Fibroblast of skin of right quadriceps (primary cell): Measurements from ENCODE around the gene ANP32B.
A peak's percentile ranks its signal among the peaks of the same experiment; 100 is the strongest.
"Not testable (repeated sequence)": the region's sequence is repeated elsewhere in the genome, so short reads cannot be mapped to it uniquely, and the experiment has no call there.

Experiments
- DNase-seq: peaks from one replicate; pipeline ENCODE4 v3.0.0-alpha.2; 2013

ANP32B gene

DNA sequence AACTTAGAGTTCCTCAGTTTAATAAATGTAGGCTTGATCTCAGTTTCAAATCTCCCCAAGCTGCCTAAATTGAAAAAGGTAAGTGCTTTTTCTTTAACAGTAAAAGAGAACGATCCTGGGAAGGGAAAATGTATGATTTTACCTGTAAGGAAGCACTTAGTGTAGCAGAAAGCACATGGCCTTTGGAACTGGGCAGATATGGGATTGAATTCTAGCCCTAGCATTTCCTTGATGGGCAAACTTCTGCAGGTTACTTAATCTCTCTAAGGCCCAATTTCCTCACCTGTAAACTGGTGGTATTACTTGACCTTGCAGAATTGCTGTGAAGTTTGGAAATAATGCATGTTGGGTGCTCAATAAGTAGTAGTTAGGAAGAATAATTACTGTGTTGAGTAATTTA, 11.6 kb downstream of the ANP32B start:
- no peak for DNase-seq

DNA sequence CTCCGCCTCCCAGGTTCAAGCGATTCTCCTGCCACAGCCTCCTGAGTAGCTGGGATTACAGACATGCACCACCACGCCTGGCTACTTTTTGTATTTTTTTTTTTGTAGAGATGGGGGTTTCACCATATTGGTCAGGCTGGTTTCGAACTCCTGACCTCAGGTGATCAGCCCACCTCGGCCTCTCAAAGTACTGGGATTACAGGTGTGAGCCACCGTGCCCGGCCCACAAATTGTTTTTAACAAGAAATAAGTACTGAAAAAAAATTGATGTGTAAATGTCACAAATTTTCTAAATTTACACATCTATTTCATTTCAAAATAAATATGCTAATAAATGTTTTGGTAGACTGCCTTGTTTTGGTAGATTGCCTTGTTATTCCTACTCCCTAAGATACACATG, 13.5 kb downstream of the ANP32B start:
- not testable (repeated sequence) for DNase-seq

DNA sequence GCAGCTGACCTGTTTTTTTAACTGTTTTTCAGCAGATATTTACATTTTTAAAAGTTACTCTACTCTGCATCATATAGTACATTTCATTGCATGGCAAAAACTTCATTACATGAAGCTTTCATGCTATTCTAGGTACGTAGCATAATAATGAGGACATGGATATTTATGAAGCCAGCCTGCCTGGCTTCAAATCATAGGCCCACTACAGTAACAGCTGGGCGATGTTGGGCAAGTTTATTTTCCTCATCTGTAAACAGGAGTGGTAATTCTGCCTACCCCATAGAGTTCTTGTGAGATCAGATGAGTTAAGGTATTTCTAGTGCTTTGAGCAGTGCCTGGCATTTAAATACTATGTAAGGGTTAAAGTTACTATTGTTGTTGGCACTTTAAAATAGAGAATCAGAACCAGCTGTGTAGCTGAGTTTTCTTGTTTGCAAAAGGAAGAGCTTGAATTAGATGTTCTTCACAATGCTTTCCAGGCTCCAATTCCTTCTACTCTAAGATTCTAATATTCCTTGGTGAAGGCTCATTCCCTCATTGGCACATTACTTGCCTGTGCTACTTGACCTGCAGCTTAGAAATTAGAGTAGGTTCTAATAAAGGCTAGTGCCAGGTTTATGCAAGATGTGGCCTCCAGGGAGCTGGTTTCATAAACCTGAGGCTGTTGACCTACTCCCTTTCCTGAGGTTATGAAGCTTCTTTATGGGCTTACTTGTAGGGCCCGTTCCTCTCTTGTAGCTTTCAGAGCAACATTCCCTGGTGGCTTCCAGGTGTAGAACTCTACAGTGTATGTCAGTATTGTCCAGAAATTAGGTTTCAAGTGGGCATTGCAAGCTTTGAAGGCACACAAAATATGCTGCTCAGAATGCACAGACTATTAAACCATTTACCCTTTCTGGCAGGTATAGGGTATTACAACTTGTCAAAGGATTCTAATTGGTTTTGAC, 14.5 kb downstream of the ANP32B start:
- no peak for DNase-seq

DNA sequence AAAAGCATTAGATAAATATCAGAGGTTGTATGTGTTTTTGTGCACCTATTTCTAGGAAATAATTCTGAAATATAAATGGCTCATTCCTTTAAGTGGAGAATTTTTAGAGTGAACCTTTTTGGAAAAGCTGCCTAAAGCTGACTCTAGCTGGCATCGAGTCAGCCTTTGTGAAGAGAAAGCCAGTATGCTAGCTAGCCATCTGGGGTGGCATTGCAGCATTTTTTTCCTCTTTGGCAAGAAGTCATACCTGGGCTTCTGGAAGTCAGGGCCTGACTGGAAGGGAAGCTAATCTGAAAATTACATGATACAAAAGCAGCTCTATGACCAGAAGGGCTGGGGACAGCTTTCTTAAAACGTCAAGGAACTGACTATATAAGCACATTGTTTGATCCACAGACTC, 19.7 kb downstream of the ANP32B start:
- no peak for DNase-seq

DNA sequence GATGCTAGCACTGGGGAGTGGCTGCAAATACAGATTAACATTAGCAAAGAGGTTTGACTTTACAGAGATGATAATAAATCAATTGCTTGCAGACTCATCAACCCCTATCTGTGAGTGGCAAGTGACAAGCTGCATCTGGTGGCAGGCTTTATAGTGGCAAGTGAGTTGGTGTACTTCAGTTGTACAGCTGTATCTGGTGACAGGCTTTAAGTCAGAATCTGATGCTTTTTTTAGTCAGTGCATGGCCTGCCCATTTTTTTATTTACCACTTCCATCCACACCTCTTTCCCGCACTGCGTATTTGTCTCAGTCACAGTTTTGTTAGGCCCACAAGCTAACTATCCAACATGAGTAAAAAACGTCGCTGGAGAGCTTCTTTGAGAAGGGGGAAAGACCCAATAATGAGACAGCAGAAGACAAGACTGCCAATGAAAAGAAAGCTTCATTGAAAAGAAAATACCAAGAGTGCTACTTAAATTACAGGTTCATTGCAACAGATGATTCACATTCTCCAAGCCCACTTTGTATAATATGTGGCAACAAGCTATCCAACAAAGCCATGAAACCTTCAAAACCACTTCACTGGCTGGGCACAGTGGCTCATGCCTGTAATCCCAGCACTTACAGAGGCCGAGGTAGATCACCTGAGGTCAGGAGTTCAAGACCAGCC, 23.1 kb downstream of the ANP32B start:
- no peak for DNase-seq

DNA sequence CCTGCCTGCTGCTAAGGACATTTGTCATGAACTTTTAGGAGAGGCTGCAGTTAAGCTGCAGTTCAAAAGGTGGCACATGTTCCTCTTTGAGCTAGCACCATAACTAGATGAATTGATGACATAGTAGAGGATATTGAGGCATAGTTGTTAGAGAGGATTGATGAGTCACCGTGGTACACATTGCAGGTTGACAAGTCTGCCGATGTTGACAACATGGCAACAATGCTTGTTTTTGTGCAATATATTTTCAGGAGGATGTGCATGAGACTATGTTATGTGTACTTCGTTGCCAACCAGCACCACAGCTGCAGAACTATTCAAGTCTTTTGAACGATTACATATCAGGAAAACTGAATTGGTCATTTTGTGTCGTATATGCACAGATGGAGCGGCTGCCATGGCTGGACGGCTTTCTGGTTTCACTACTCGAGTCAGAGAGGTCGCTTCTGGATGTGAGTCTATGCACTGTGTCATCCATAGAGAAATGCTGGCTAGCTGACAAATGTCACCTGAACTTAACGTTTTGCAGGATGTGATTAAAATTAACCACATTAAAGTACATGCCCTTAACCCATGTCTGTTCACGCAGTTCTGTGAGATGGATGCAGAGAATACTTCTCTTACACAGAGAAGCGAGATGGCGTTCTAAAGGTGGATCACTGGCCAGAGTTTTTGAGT, 24.2 kb downstream of the ANP32B start:
- DNase-seq: no peak

DNA sequence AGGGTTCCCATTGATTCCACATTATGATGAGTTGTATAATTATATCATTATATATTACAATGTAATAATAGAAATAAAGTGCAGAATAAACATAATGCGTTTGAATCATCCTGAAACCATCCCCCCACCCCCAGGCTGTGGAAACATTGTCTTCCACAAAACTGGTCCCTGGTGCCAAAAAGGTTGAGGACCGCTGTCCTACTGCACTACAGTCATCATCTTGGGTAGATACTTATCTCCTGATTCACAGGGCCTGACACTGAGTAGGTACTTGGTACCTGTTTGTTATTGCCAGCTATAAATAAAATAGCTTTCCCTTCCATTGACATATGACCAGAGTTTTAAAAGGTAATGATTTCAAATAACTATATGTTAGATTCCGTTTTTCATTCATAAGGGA, 25.6 kb downstream of the ANP32B start:
- DNase-seq: no peak

DNA sequence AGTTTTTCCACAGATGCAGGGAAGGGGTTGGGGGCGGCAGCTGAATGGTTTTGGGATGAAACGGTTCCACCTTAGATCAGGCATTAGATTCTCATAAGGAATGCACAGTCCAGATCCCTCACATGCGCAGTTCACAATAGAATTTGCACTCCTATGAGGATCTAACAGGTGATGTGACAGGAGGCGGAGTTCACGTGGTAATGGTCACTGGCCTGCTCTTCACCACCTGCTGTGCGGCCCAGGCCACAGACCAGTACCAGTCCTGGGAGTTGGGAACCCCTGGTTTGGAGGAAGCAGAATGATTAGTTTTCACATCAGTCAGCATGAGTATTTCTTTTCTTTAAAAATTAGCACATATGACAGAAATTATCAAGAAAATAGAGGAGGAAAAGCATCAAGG, 26.3 kb downstream of the ANP32B start:
- no peak for DNase-seq

DNA sequence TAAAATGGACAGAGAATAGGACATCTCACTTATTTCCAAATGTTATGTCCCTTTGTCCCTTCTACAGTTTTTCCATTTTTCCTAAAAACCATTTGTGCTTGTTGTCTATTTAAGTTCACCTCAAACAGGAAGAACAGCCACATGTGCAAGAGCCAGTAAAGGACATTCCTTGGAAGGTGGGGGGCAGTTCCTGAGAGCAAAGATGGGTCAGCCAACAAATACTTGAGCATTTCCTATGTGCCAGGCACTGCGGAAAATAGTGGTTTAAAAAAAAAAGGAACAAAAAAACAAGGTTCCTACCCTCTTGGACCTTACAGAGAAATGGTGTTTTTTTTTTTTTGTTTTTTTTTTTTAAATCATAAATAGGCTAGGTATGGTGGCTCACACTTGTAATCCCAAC, 26.8 kb downstream of the ANP32B start:
- DNase-seq: no peak

DNA sequence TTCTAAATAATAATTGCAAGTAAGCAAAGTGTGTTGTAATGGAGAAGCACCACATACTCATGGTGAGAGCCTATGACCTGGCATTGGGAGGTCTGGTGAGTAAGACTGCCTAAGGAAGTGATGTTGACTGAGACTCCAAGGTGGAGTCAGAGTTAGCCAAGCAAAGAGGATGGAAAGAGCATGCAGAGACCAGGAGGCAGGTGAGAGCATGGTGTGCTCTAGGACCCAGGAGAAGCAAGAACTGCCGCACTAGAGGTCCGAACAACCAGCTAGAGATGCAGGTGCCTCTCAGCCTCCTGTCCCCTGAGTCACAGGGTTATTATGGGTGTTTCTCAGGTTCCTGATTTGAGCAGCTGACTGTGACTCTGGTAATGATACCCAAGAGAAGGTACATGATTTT, 27.3 kb downstream of the ANP32B start:
- no peak for DNase-seq

DNA sequence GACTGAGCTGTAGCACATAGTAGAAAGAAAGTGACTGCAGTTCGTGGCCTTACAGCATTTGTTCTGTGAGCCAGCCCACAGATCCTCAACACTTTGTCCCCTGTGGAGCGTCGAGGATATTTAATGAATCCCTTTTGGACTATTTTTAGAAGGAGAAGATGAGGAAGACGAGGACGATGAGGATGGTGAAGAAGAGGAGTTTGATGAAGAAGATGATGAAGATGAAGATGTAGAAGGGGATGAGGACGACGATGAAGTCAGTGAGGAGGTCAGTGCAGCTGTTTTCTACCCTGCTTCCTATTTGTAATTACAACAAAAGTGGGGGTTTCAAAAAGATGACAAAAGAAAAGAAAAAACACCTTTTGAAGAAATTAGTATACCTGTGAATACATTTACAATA, 28.0 kb downstream of the ANP32B start:
- no peak for DNase-seq

DNA sequence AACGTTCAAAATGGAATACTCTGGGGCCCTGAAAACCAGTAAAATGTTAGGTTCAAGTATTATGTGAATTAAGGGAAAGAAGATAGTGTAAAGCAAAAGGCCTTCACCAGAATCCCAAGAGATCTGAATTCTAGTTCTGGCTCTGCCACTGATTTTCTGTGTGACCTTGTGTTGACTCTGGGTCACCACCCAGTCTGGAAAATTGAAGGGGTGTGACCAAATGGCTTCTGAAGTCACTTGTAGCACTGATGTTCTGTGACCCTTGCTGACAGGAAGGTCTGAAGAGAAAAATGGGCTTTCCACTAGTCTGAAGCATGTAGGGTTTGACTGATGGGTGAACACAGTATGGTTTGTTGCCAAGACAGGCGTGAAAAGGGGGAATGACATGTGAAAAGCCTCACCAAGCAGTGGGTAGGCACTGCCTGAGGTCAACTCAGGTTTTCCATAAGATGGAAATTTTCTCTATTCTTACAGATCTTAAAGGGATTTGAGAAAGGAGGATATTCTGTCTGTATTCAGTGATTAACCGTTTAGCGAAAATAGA, 33.1 kb downstream of the ANP32B start:
- no peak for DNase-seq

DNA sequence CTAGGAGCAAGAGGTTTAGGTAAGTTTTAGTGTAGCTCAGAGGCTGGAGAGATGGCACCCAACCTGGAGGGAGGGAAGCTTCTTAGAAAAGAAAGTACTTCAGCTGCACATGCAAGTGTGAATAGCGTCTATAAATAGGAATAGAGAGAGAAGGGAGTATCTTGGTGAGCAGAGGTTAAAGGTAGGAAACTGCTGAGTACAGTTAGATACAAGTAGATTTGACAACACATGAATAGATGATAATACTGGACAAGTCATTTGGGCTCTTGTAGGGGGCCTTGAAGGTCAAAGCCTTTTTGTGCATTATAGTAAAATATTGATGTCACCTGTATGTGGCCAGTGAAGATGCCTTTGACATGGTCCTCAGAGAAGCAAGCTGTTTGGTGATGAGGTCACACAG, 34.2 kb downstream of the ANP32B start:
- no peak for DNase-seq

DNA sequence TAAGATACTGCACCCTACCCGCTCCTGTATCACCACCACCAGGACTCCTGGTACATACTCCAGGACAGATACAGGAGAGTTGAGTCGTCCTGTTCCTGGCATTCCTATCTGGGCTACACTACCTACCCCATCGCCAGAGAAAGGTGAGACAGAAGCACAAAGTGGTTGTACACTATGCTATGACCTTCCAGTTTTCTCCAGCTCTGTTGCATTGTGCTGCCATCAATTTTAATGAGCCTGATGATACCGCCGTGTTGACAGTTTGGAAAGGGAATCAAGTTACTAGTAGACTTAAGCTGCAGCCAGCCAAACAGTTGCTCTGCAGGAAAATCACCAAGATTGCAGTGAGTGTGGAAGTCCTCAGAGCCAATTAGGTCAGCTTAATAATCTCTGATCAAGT, 35.2 kb downstream of the ANP32B start:
- DNase-seq: no peak

DNA sequence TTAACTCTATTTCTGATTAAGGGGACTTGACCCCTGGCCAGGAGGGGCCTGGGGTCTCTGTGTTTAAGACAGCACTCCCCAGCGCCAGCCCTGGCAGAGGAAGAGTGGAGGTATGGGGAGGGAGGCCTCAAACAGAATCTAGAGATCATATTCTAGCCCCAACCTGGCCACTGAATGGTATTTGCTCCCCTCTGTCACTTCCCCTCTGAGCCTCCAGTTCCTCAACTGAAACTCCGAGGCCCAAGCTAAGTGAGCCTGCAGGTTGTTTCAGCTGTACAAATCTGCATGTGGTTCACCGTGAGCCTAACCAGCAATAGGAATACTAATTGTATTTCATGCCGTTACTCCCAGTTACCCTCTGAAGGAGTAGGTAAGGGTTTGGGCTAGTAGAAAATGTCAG, 36.0 kb downstream of the ANP32B start:
- DNase-seq: no peak

DNA sequence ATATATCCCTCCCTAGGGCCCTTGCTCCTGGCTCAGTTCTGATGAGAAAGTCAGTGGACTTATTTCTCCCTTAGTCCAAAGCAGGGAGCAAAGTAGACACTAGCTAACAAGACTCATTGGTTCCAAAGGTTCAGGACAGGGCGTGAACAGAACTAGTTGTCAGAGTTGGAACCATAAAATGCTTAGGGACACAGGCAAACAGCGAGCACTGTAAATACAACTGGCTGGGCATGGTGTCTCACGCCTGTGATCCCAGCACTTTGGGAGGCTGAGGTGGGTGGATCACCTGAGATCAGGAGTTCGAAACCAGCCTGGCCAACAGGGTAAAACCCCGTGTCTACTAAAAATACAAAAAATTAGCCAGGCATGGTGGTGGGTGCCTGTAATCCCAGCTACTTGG, 36.7 kb downstream of the ANP32B start:
- DNase-seq: not testable (repeated sequence)

DNA sequence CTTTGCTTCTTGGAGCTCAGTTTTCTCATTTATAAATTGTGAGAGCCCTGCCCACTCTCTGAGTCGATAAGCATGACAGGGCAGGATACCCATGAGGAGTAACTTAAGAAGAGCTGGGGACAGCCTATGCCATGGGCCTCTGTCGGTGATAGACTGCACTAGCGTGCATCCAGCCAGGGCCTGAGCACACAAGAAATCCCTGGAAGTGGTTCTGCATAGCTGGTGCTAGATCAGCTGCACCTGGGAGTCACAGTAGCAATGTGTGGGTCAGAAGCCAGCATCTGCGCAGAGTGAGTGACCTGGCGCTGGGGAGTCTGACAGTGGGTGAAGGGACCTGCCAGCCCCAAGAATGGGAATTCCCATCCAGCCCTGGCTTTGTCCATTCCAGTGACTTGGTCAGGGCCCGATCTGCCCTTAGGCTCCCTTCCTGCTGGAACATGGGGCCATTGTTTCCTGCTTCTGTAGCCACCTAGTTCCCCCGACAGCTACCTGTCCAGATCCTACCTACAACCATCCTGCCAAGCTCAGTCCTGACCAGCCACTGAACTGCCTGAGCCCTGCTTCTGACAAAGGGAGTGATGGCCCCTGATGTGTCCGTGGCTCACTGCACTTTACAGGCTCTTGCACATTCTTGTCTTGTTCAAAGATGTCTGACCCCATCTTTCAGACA, 37.5 kb downstream of the ANP32B start:
- no peak for DNase-seq

DNA sequence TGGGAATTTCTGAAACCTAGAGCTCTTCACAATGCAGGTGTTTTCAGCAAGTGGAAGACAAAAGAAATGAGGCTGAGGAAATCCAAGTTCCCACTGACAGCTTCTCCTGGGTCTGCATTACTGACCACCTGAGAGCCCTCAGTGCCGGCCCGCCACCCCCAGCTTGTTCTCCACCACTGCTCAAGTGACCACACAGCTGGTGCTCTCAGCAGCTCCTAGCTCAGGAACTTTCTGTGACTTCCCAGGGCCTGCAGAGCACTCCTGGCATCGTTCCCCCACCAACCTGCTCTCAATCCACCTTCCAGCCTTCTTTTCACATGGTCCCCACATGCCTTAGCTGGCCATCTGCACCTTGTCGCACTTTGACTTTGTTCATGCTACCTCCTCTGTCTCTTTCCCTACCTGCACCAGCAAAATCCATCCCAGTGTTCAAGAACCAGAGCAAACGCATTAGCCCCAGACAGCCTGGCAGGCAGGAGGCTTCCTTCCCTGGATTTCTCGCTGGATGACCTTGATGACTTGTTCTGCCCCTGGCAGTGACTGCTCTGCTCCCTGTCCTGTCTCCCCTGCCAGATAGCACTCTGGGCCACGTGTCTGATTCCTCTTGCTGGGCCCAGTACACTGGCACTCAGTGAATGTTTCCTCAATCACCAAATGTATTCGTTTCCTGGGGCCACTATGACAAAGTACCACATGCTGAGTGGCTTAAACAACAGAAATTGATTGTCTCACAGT, 38.3 kb downstream of the ANP32B start:
- DNase-seq: no peak

DNA sequence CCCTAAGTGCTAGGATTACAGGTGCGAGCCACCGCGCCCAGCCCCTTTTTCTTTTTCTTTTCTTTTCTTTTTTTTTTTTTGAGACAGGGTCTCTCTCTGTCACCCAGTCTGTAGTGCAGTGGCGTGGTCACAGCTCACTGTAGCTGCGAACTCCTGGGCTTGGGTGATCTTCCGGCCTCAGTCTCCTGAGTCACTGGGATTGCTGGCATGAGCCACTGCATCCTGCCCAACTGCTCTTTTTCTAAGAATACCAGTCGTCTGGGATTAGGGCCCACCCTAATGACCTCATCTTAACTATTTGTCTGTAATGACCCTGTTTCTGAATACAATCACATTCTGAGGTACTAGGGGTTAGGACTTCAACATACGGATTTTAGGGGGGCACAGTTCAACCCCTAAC, 39.3 kb downstream of the ANP32B start:
- DNase-seq: no peak

DNA sequence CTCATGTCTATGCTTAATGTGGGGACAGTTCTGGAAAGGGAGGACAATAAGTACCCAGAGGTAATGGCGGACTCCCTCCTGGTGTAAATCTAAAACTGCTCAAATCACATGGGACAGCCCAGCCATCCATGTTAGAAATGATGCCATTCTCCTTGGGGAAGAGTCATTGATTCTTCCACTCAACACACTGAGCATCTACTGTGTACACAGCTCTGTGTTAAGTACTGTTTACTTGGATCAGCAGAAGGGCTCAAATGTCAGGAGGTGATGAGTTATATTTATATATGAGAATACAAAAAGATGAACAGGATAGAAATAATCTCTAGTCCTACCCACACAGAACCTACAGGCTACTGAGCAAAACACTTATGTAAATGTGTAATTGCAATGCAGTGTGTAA, 41.6 kb downstream of the ANP32B start:
- DNase-seq: no peak

DNA sequence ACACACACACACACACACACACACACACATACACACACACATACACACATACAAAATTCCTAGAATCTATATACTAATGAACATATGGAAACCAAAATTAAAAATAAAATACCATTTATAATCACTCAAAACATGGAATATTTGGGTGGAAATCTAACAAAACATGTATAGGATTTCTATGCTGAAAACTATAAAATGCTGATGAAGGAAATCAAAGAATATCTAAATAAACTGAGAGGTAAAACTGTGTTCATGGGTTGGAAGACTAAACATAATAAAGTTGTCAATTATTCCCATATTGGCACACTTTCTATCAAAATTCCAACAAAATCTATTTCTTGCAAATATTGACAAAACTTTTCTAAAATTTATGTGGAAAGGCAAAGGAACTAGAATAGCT, 48.0 kb downstream of the ANP32B start:
- no peak for DNase-seq

DNA sequence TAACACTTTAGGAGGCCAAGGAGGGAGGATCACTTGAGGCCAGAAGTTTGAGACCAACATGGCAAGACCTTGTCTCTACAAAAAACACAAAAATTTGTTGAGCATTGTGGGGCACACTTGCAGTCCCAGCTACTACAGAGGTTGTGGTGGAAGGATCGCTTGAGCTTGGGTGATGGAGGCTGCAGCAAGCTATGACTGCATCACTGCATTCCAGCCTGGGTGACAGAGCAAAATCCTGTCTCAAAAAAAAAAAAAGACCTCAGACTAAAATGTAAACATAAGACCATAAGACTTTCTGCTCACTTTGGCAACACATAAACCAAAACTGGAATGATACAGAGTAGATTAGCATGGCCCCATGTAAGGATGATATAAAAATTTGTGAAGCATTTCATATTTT, 48.8 kb downstream of the ANP32B start:
- peak; percentile 59 for DNase-seq
